ENCODE results near the gene RBM6.

The RBM6 gene

DNA sequence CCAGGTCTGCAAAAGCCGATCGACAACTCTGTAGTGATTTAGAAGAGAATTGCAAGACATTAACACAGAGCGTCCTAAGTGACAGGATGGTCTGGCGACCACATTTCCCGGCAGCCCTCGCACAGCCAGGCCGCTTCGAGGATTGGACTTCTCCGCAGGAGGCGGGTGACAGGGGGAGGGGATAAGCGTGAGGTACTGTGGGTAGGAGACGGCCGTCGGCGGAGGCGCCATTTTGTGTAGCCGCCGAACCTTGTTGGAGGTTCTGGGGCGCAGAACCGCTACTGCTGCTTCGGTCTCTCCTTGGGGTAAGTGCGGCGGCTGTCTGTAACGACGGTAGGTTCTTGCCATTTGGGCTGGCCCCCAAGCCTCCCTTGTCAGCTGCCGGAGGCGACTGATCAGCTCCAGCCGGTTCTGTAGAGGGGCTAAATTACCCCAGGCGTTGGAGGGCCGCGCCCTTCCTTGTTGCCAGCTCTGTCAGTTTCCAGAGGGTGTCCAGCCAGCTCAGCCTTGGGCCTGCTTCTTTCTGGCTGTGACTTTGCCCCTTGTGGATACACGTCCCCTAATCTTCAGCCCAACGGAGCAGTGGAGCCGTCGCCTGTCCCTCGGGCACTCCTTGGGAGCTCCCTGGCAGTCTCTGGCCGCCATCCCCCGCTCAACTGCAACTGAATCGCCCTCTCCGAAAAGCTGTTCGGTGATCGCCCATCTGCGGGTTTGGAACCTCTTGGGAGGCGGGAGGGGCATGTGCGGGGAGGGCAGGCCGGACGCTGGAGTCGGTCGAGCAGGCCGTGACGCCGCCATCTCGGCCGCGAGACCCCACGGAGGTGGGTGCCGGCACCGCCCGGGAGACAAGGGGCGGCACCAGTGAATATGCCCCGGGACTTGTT is 149.0 kb downstream of the RBM6 start, which contains the start of gene RBM5:
TSS of gene RBM5 (plus strand) at position 195 of the 884 bp plus-strand sequence. CDS start 1,516 bp downstream, outside the sequence.
- DNase-seq = peak; percentile 29 to 95 (median 87)

DNA sequence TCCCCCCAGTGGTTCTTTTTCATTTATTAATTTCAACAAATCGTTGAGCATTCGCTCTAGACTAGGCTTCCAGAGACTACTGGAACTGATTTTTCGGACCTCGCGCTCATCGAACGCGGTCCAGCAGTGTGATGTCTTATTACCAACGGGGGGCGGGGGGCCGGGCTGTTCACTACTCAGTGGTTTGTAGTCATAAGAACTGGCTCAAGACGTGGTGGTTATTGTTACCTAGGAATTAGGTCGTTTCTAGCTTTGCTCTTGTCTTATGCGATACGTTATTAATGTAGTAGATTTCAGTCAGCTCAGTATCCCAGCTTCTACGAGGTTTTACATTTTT is 149.6 kb downstream of the RBM6 start:
- DNase-seq = peak in 14 of 51 donors; percentile 4 to 53 (median 27)

DNA sequence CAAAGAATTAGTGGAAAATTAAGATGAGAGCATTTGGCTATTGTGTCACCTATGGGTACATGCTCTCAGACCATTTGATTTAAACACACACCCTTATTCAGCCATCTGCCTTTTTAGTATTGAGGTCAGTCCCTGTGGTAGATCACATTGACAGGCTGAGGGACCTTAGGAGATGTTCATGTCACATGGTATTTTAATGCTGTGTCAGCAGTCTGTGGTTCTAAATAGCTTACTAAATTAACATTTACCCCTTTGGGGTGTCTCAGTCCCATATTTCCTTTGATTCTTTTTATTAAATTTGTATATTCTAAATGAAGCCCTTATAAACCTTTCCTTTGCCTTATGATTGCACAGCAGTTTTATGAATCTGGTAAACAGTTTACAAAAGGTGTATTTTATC is 151.0 kb downstream of the RBM6 start:
- no peak for DNase-seq

DNA sequence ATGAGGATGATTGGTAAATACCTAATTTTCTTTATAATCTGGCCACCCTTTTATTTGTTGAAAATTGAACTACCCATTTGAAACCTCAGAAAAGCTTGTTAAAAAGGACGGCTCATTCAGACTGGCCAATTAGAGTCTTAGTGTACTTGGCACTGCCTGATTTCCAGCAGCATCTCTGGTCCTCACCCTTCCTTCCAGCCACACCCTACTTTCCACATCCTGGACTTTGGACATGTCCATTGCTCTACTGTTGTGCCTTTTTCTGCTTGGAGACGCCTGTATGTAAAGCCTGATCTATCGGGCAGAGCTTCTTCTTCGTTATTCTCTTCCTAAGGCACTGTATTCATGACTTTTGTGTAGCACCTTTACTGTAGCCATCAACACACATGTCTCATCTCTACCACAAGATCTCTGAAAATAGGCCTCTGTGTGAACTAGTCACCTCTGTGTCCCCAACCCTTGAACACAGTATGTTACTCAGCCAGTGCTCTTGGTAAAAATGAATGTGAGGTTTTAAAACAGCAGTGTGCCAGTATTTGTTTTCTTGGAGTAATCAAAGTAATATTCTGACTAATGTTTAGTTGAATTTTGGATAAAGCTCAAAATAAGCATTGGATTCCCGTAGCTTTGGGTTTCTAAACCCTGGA is 155.5 kb downstream of the RBM6 start:
- no peak for DNase-seq

DNA sequence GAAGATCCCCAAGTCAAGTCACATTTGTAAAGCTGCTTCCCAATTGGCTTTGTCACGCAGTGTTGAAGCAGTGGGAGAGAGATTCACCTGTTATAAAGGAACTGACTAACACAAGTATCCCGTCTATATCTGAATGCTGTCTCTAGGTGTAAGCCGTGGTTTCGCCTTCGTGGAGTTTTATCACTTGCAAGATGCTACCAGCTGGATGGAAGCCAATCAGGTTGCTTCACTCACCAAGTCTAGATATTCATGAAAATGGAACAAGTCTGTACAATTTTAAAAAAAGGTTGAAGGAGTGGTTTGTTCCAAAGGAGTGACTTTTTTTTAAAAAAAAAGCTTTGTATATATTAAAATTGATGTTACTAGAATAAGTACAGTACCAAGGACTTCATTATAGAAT is 160.4 kb downstream of the RBM6 start:
- no peak for DNase-seq

DNA sequence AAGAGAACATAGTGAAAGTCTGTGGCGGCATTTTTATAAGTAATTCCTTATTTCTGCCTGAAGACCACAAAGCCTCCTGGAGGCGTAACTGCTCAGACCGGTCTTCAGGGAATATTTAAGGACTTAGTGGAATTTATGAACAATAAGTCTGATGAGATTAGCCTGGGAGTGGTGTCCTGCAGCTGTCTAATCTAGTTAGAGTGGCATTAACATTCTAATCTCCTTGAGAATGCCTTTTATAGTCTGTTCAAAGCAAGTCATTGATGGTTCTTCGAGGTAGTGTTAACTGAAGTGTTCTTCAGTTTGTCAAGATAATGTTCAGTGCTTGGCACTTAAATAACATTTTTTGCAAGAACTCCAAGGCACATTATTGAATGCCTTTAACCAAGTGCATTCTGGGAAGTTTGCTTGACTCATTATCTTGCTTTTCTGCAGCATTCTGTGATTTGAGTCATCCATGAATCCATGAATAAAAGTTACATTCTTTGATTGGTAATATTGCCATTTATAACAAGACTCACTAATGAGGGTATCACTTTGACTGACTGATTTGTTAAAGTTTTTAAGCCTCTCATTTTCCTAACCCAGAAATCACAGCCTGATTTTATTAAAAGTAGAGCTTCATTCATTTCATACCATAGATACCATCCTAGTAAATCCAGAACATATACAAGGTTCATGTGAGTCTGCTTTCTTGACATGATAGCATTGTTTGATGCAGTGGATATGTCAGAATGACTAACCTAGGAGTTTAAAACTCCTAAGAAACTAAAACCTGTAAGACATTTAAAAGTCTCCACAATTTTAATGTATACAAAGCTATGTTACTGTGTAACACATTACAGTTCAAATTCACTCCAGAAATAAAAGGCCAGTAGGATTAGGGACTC is 161.3 kb downstream of the RBM6 start:
- peak in 1 of 51 donors; percentile 44 for DNase-seq

DNA sequence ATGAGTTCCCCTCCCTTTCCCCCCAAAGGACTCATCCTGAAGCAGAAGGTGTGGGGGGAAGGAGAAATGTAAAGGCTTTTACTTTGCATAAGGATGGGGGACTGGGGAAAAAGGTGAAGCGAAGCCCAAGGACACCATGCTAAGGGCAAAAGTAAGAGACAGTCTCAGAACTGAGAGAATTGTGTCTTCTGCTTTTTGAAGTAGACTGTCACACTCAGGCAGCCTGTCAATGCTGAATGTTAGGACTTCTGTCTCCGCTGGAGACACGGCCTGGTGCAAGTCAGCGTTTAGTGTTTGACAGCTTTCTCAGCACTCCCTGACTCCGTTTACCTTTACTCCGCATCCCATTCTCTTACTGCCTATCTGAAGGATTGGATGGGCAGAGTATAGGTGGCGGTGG is 162.6 kb downstream of the RBM6 start:
- DNase-seq = no peak

DNA sequence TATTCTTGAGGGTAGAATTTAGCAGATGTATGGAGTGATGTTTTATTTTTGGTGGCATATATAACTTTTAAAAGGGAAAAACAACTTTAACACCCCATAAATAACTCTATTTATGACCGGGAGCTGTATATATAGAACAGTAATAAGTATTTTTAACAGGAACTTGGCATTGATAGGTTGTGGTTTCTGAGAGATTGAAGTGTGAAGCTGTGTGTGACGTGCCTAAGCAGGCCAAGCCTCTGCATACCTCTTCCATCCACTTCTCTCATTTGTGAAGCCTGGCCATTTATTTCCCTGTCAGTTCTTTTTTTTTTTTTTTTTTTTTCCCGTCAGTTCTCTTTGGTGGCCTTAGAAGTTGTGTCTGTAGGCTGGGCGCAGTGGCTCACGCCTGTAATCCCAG is 171.8 kb downstream of the RBM6 start:
- DNase-seq = no peak

DNA sequence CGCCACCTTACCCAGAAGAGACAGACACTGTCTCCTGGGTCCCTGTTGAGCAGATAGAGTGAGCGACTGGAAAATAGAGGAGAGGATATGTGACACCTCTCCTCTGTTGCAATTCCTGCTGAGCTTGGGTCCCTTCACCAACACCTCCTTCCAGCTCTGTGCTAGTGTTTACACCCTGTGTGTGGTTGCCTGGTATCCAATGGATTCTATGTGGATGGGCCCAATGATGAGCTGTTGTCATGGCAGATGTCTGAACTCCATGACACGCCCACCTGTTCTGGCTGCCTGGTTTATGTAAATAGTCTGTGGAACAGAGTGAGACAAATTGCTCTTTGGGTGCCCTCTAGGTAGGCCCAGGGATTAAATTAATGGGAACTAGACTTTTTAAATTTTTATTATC is 172.5 kb downstream of the RBM6 start:
- peak in 1 of 51 donors; percentile 40 for DNase-seq

DNA sequence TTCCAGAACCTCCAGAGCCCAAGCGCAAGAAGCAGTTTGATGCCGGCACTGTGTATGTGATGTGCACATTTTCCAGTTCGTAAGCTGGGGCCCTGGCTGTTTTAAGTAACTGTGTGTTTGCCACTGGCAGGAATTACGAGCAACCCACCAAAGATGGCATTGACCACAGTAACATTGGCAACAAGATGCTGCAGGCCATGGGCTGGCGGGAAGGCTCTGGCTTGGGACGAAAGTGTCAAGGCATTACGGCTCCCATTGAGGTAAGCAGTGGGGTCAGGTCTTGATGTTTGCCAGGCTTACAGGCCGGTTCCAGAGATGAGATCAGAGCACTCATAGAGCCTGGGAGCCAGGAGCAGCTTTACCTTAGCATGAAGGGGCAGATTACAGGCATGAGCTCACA is 177.2 kb downstream of the RBM6 start:
- no peak for DNase-seq

DNA sequence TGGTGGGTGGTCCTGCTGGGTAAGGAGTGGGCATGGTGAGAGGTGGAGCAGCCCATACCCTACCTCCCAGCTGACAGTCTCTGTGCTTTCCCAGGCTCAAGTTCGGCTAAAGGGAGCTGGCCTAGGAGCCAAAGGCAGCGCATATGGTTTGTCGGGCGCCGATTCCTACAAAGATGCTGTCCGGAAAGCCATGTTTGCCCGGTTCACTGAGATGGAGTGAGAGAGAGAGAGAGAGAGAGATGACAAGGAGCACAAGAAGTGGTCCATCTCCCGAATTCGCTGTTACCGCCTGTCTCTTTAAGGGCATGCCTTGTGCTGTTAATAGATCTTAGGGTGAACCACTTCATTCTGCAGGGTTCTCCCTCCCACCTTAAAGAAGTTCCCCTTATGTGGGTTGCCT is 178.3 kb downstream of the RBM6 start:
- DNase-seq = no peak

DNA sequence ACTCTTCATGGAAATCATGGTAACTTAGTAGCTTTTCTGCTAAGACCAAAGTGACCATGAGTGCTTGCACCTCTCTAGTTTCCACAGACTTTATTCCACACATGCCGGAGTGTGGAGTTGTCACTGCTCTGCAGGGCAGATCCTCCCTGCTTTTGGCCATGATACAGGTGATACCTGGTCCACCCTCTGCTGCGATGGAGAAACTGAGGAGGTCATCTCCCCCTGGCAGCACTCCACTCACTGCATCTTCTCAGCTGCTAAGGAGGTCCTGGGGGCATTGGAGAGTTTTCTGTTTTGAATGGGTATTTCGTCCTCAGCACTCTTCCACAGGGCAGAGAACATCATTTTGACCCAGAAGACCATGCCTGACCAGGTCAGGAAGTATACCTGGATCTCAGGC is 179.8 kb downstream of the RBM6 start:
- no peak for DNase-seq

DNA sequence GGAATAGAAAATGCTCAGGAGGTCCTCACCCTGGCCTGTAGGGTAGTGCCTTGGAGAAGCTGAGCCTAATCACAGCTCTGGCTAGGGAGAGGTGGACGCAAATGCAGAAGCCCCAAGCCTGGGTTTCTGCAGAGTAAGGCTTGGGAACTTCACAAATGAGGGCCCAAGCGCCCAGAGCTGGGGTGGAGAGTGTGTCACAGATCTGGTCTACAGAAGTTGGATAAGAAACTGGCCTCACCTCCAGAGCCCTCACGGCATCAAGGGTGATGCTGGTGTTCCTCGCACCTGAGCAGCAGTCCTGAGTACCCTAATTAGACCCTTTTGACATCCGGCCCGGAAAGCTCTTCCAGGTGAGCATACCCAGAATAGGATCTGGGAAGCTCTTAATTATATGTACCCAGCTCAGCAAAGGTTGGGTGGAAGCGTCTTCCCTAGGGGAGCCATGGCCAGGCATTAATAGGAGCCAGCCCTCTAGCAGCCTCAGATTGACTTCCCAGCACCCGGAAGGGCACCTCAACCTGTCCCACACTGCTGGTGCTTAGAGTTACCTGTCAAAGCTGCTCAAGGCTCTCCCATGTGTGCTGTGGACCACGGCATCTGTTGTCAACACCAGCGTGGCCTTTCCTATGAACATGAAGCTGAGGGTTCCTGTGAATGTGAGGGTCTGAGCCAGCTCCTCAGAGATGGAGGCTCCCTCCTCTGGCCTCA is 180.6 kb downstream of the RBM6 start:
- no peak for DNase-seq

DNA sequence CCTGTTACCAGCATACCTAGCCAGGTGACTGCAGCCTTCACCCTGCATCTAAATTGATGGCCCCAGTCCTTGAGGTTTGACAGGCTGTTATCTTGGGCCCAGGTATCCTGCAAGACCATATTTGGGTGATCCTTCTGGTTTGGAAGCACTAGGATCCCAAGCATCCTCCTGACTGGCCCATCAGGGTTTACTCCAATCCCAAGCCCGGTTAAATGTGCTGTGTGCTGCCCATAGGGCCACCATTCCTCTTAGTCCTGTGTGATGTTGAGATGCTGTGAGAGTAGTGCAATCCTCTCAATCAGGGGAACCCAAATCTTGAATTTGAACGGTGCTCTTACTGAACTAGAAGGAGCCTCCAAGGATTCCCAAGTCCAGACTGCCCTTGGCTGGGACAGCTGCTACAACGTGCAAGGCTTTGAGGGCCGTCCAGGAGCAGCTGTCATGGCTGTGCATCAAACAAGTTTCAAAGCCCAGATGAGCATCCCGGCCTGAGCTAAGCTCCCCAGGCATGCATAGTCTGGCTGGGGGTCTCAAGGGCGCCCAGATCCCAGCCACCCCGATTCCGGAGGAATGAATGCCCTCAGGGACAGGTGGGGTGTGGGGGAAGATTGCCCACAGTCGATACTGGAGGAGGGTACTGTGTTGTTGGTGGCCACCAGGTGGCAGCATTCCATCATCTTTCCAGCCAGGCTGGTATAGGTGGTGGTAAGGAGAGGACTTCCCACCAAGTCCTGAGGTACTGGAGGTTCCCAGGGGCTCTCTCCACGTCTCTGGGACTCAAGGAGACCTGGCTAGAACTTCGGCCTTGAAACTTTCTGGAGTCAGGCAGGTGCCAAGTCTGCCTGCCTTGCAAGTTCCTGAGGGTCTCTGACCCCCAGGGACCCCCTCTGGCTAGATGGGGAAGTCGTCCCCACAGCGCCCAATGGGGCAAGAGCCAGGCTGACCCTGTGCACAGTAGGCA is 181.4 kb downstream of the RBM6 start:
- DNase-seq = peak in 43 of 51 donors; percentile 7 to 79 (median 51)

DNA sequence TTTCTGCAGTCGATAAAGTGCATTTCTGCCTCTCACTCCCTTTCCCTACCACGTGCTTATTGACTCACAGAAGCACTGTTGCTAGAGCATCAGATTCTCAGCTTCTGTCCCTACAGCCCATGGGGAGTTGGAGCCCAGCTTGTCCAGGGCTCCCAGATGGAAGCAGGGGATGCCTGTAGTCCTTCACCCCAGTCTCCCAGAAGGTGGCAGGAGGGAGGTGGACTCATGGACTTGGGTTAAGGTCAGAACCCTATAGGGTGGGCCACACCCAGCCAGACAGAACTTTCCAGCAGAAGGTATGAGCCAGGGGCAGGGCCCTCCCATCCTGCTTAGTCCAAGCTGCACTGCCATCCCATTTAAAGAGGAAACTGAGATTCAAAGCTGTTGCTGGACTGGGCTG is 182.1 kb downstream of the RBM6 start:
- no peak for DNase-seq

DNA sequence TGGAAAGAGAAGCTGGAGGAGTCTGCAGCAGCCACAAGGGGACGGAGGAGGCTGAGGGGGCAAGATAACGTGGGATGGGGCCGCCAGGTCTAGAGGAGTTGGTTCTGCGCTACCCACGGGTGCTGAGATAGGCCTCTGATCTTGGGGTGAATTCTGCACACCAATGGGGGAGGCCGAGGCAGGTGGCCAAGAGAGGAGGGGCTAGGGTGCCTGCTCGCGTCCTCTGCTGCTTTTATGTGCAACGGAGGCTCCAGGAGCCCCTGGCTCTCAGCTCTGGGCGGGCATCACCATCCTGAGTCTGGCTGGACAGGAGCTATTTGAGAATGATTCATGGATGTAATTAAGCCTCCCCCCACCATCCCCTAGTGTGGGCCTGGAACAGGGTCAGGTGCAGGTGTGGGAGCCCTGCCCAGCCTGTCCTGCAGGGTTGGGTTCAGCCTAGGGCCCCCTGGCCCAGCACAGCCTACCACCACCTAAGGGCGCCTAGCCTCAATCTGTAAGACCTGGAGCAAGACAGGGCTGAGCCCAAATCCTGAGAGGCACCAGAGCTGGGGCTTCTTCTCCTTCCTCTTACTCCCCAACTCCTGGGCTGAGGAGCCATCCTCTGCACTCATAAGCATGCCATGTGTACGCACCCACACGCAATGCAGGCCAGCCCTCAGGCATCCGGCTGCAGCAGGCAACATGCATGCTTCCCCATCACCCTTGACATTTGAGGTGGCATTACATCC is 182.9 kb downstream of the RBM6 start:
- no peak for DNase-seq

DNA sequence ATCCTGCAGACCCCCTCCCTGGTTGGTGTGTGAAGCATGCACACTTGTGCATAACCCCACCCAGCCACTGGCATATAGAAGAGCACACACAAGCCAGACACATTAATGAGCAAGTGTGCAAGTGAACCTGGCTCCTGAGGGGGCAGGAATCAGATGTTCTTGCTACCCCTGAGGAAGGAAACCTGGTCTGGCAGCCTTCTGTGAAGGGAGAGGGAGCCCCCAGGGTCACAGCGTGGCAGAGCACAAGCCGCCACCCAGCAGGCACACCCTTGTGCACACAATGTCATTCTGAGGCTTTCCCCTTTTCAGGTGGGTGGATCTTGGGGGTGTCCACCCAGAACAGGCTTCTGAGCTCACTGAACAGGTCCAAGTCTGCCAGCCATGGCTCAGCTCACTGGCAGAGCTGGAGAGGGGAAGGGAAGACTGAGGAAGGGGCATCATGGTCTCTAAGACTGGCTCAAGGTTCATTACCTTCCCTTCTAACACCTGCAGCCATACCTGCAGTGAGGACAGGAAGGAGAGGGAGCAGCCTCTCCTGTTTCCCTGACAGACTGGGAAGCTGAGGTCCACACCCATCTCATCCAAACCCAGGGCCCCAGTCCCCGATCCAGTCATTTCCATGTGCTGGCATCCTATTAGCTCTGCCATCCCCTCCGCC is 183.6 kb downstream of the RBM6 start:
- DNase-seq = no peak

DNA sequence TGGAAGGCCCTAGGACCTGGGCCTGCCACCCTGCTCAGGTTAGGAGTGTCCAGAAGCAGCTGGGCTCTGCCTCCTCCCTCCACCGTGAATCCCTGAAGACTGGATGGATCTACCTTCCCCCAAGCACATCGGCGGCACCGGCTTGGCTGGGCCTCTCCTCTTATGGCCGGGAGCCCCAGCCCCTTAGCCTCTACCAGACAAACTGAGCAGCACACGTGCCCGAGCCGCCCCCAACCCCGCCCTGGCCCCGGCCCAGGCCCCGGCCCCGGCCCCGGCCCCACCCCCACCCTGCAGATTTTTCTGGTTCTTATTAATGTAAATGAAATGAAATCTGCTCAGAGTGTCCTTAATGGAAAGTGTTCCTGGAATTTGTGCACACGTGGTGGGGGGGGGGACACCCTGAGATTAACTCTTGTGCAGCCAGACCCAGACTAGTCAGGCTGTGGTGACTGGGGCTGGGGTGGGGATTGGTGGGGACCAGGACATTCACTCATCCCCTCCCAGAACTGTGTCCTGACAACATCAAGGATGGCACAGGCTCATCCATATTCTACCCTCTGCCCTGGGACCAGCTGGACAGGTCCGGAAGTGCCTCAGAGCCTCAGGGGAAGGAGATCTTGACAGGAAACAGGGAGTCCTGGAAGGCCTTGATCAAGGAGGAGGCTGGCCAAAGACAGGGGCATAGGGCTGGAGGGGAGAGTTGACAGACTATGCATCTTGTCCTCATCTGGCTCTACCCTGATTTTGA is 184.3 kb downstream of the RBM6 start:
- no peak for DNase-seq

All from hypothalamus (tissue), 51 donors.